B cell (primary cell): Measurements from ENCODE around the gene STAT2. TPM values are rescaled to one million over a fixed set of nuclear protein-coding genes. Genes with fewer than 3 reads are reported as not detected.

Experiments
- ATAC-seq: fragments of 200-7000 bp; cut with Tn5 transposase; one replicate; pipeline ENCODE4 v1.10.0; 2021; ENCODE audit warnings: low read depth, mild to moderate bottlenecking, moderate number of reproducible peaks, moderate library complexity
- CTCF ChIA-PET: fragments of 350-600 bp; sonication (Branson Sonifier 250); formaldehyde crosslinking; loops from one replicate; lab custom pipeline; 2021; ENCODE audit warnings: antibody characterized with exemption, inconsistent platforms; lab: Charles Lee
- POLR2A ChIA-PET: fragments of 350-600 bp; sonication (Branson Sonifier 250); formaldehyde crosslinking; loops from one replicate; lab custom pipeline; 2021; ENCODE audit warnings: antibody characterized with exemption; lab: Charles Lee
- DNase-seq: peaks from one replicate; pipeline ENCODE4 v3.0.0; 2013
- H2AFZ ChIP-seq: 2 replicates; pipeline ENCODE4 v1.6.1; 2012; ENCODE audit warnings: mild to moderate bottlenecking, low read depth, low read length; ENCODE audit not compliant: insufficient read depth, poor library complexity, severe bottlenecking
- H3K27ac ChIP-seq, 2 donors: 1 replicate in 1 of 2; 2 replicates in 1 of 2; pipeline ENCODE4 v1.5.1; 2012 to 2013; ENCODE audit warnings: low read length in 2 of 2, mild to moderate bottlenecking in 2 of 2, moderate library complexity in 1 of 2
- H3K27me3 ChIP-seq, 4 experiments: fragments of 200-600 bp in 1 of 4; sonication (generic) in 1 of 4; replicated peaks in 1 of 4; 1 replicate in 2 of 4; 2 replicates in 2 of 4; pipeline versions ENCODE4 v1.6.1 to v1.7.0; 2013 to 2016; ENCODE audit warnings: low read length in 3 of 4, mild to moderate bottlenecking in 2 of 4, mixed read lengths in 1 of 4, moderate library complexity in 1 of 4; ENCODE audit not compliant: insufficient read depth in 4 of 4, control insufficient read depth in 3 of 4; ENCODE audit errors: control extremely low read depth in 1 of 4
- H3K36me3 ChIP-seq, 2 experiments: replicated peaks in 1 of 2; 1 replicate in 1 of 2; 2 replicates in 1 of 2; pipeline versions ENCODE4 v1.6.1 to v1.7.1; 2013; ENCODE audit warnings: low read length in 1 of 2; ENCODE audit not compliant: insufficient read depth in 2 of 2, control insufficient read depth in 1 of 2; ENCODE audit errors: control extremely low read depth in 1 of 2, extremely low read depth in 1 of 2
- H3K4me1 ChIP-seq, 2 donors: fragments of 200-600 bp in 1 of 2; sonication (generic) in 1 of 2; 1 replicate in 1 of 2; 2 replicates in 1 of 2; pipeline versions ENCODE4 v1.5.1 to v1.6.1; 2013 to 2017; ENCODE audit warnings: low read length in 2 of 2; ENCODE audit not compliant: control insufficient read depth in 2 of 2, insufficient read depth in 2 of 2
- H3K4me2 ChIP-seq: replicated peaks from 2 replicates; pipeline ENCODE3; 2012; ENCODE audit warnings: mild to moderate bottlenecking, low read depth, low read length; ENCODE audit not compliant: poor library complexity, severe bottlenecking
- H3K4me3 ChIP-seq, 5 experiments: fragments of 200-600 bp in 1 of 5; sonication (generic) in 1 of 5; 1 replicate in 3 of 5; 2 replicates in 2 of 5; pipeline versions ENCODE4 v1.5.1 to v1.7.0; 2011 to 2016; ENCODE audit warnings: low read length in 4 of 5, mild to moderate bottlenecking in 4 of 5, low read depth in 2 of 5, control low read depth in 1 of 5, moderate library complexity in 1 of 5; ENCODE audit not compliant: insufficient read depth in 1 of 5; ENCODE audit errors: control extremely low read depth in 1 of 5, extremely low read depth in 1 of 5
- H3K79me2 ChIP-seq: fragments of 200-600 bp; sonication (generic); one replicate; pipeline ENCODE4 v1.6.0; 2016; ENCODE audit warnings: low read length; ENCODE audit not compliant: control insufficient read depth, insufficient read depth
- H3K9ac ChIP-seq: fragments of 200-600 bp; sonication (generic); 2 replicates; pipeline ENCODE4 v1.6.1; 2017; ENCODE audit warnings: mild to moderate bottlenecking, low read length, moderate library complexity
- H3K9me3 ChIP-seq, 3 donors: one replicate each; pipeline versions ENCODE4 v1.6.1 to v1.7.1; 2013; ENCODE audit warnings: low read length in 2 of 3; ENCODE audit not compliant: control insufficient read depth in 2 of 3, insufficient read depth in 1 of 3; ENCODE audit errors: control extremely low read depth in 1 of 3
- H4K20me1 ChIP-seq: 2 replicates; pipeline ENCODE4 v1.6.0; 2012; ENCODE audit warnings: mild to moderate bottlenecking, low read length; ENCODE audit not compliant: insufficient read depth, control insufficient read depth, poor library complexity, severe bottlenecking
- H3K27ac Mint-ChIP-seq: one replicate; pipeline ENCODE4 v1.8.0; 2021; ENCODE audit warnings: mixed read lengths
- H3K27me3 Mint-ChIP-seq: one replicate; pipeline ENCODE4 v1.8.0; 2021; ENCODE audit warnings: mixed read lengths
- H3K4me1 Mint-ChIP-seq: one replicate; pipeline ENCODE4 v1.8.0; 2021; ENCODE audit warnings: mixed read lengths
- H3K4me3 Mint-ChIP-seq: one replicate; pipeline ENCODE4 v1.8.0; 2021; ENCODE audit warnings: mixed read lengths
- H3K9me3 Mint-ChIP-seq: one replicate; pipeline ENCODE4 v1.8.0; 2022; ENCODE audit warnings: mixed read lengths; ENCODE audit not compliant: insufficient read depth
- CTCF ChIP-seq: fragments of 200-600 bp; IDR thresholded peaks from one replicate; pipeline ENCODE4 v1.8.0; 2022; ENCODE audit warnings: antibody characterized with exemption, mild to moderate bottlenecking
- EZH2 ChIP-seq: IDR thresholded peaks from 2 replicates; pipeline ENCODE4 v1.6.1; 2012; ENCODE audit warnings: borderline replicate concordance, low read depth, mild to moderate bottlenecking, moderate library complexity, low read length; ENCODE audit not compliant: insufficient read depth, poor library complexity, severe bottlenecking
- WGBS: methylation state at CpG from one replicate; pipeline ENCODE4 v1.1.5; 2013; ENCODE audit warnings: missing lambda C conversion rate; ENCODE audit not compliant: insufficient coverage; 5-methylcytosine and 5-hydroxymethylcytosine counted together
- intact Hi-C: fragments of 100-400 bp; cut with micrococcal nuclease; formaldehyde crosslinking; loops from one replicate; pipeline ENCODE4 v1.10.0; 2022
- polyA plus RNA-seq: library from polyadenylated mRNA; depleted of rRNA; stranded (reverse); fragments of >200 nt; gene quantifications from 2 replicates; pipeline ENCODE4 v1.2.3, GENCODE V29; 2012
- total RNA-seq, 2 donors: library from RNA; stranded (reverse); fragments of 120-200 nt in 1 of 2; gene quantifications; 1 replicate in 1 of 2; 2 replicates in 1 of 2; pipeline versions ENCODE4 v1.2.3 to v1.2.4, GENCODE V29; 2013 to 2022

The STAT2 gene
- total and polyA plus RNA-seq, 2 donors (not counting 1 experiment from before 2014, with no cell fraction given): 261 to 298 TPM

GRCh38 chr12:56315622-56316473, 44.1 kb downstream of the STAT2 start, which contains the start of gene CNPY2:
TSS of gene CNPY2 (minus strand) at chr12:56315988. CDS start at chr12:56315217, 771 bp downstream.
- Mint-ChIP-seq H3K27me3 (no peaks in the 10 kb centered on the region), H3K27ac (peak within 1 kb of the TSS; percentile 99)
- H3K27me3 ChIP-seq: no peaks in the 10 kb centered on the region

More at GRCh38 chr12:56315622-56316473, 44.1 kb downstream of the STAT2 start, which contains the start of gene CNPY2:
- H3K79me2 ChIP-seq: peaks cover 20% of the 10 kb centered on the region
- peak; percentile 86 for ATAC-seq
- peaks cover 10% of the 10 kb centered on the region for H3K4me1 Mint-ChIP-seq
- under 1% methylated on average over 62 of the region's 62 CpGs for WGBS
- H2AFZ ChIP-seq: peak within 1 kb of the TSS; percentile 95
- TF ChIP-seq EZH2: no peak
- TF ChIP-seq CTCF: no peak
- no peaks in the 10 kb centered on the region for H3K9me3 ChIP-seq
- peaks cover 12 to 15% of the 10 kb centered on the region in 2 donors for H3K4me1 ChIP-seq
- no peaks in the 10 kb centered on the region for H4K20me1 ChIP-seq
- intact Hi-C loops: loop anchor here (1.0 to 5.0 kb wide), 12 partner anchors 16 to 1206 kb away; partner anchors contain the start of genes CS, DDIT3, MBD6 and ORMDL2
- ChIA-PET CTCF (interaction anchor here (0.6 to 4.8 kb wide), 21 partner anchors 9 to 320 kb away, joined by 3 to 44 read pairs (median 4); partner anchors contain the start of genes COQ10A, IL23A, PAN2 and RNF41), POLR2A (interaction anchor here (0.7 to 2.3 kb wide), 23 partner anchors 9 to 199 kb away, joined by 3 to 12 read pairs (median 4); partner anchors contain the start of genes APOF, COQ10A, GLS2 and IL23A)
- peak within 1 kb of the TSS; percentile 82 for H3K9ac ChIP-seq
- H3K4me3 Mint-ChIP-seq: peak within 1 kb of the TSS; percentile 99
- H3K4me2 ChIP-seq: peak within 1 kb of the TSS; percentile 91
- peak within 1 kb of the TSS; percentile 78 to 94 (median 91) for H3K4me3 ChIP-seq
- H3K36me3 ChIP-seq: peaks cover 8 to 23% of the 10 kb centered on the region in 2 experiments
- no peaks in the 10 kb centered on the region for H3K9me3 Mint-ChIP-seq
- peak within 1 kb of the TSS; percentile 67 to 90 for H3K27ac ChIP-seq
- DNase-seq: peak; percentile 99
